HepG2 (cell line): ENCODE measurements around the gene HDGF. TPM values are rescaled to one million over a fixed set of nuclear protein-coding genes. Genes with fewer than 3 reads are reported as not detected.

Experiments used
- ATAC-seq: fragments of 200-7000 bp; cut with Tn5 transposase; 3 replicates; pipeline ENCODE4 v1.9.1; 2020; ENCODE audit warnings: mild to moderate bottlenecking, moderate library complexity
- BruUV-seq: library from RNA; stranded (reverse); fragments of 400-500 nt; replicated peaks from 2 replicates; lab custom pipeline; 2021; lab: Mats Ljungman, UMichigan
- CTCF ChIA-PET: fragments of 300-600 bp; formaldehyde crosslinking; extraction: SDS; loops from one replicate; lab custom pipeline; 2021; ENCODE audit warnings: low total read pairs, inconsistent platforms, low intra/inter-chr PET ratio; lab: Yijun Ruan, JAX
- POLR2A ChIA-PET: fragments of 350-600 bp; sonication (Branson Sonifier 250); formaldehyde crosslinking; loops from one replicate; lab custom pipeline; 2020; ENCODE audit warnings: antibody characterized with exemption, inconsistent platforms; lab: Yijun Ruan, JAX
- DNase-seq: peaks from one replicate; pipeline ENCODE4 v3.0.0-alpha.2; 2015; ENCODE audit warnings: low spot score
- FAIRE-seq: peaks from 3 replicates; lab custom pipeline; 2011; peaks lifted over from hg19 to GRCh38; lab: Jason Lieb, UNC
- H2AFZ ChIP-seq: one replicate; pipeline ENCODE4 v1.6.1; 2011; ENCODE audit warnings: low read length, inconsistent platforms
- H3K27ac ChIP-seq: fragments of 300-600 bp; 3 replicates; pipeline ENCODE4 v1.8.0; 2011; ENCODE audit warnings: mixed run types, mild to moderate bottlenecking, mixed read lengths, low read length, inconsistent platforms; ENCODE audit not compliant: insufficient read depth; ENCODE audit errors: extremely low read length
- H3K27me3 ChIP-seq, 2 experiments: fragments of 200-600 bp in 1 of 2; 2 replicates in 1 of 2; 3 replicates in 1 of 2; pipeline versions ENCODE4 v1.6.0 to v1.8.0; 2011; ENCODE audit warnings: low read length in 2 of 2, mild to moderate bottlenecking in 2 of 2, moderate library complexity in 2 of 2, inconsistent platforms in 1 of 2; ENCODE audit not compliant: insufficient read depth in 2 of 2, control insufficient read depth in 1 of 2
- H3K36me3 ChIP-seq, 2 experiments: fragments of 200-600 bp in 1 of 2; replicated peaks in 1 of 2; 2 replicates in 1 of 2; 3 replicates in 1 of 2; pipeline versions ENCODE4 v1.5.1 to v1.8.0; 2011; ENCODE audit warnings: low read length in 2 of 2, inconsistent platforms in 1 of 2; ENCODE audit not compliant: insufficient read depth in 2 of 2, control insufficient read depth in 1 of 2
- H3K4me1 ChIP-seq: 2 replicates; pipeline ENCODE4 v1.5.1; 2012; ENCODE audit warnings: low read length, inconsistent platforms; ENCODE audit not compliant: insufficient read depth
- H3K4me2 ChIP-seq: 2 replicates; pipeline ENCODE4 v1.6.0; 2011; ENCODE audit warnings: low read depth, low read length, inconsistent platforms
- H3K4me3 ChIP-seq, 3 experiments: fragments of 200-600 bp in 1 of 3; sonication (generic), shearing (Covaris generic) in 1 of 3; replicated peaks in 1 of 3; 2 replicates each; pipeline ENCODE4 v1.5.1; 2011 to 2016; ENCODE audit warnings: low read length in 3 of 3, inconsistent platforms in 2 of 3, low read depth in 2 of 3, mild to moderate bottlenecking in 2 of 3, control low read depth in 1 of 3, mixed read lengths in 1 of 3; ENCODE audit not compliant: insufficient read depth in 1 of 3
- H3K79me2 ChIP-seq: one replicate; pipeline ENCODE4 v1.6.1; 2011; ENCODE audit warnings: low read length, inconsistent platforms; ENCODE audit not compliant: insufficient read depth
- H3K9ac ChIP-seq: 2 replicates; pipeline ENCODE4 v1.6.0; 2011; ENCODE audit warnings: mild to moderate bottlenecking, low read depth, low read length, inconsistent platforms; ENCODE audit not compliant: insufficient read depth
- H3K9me3 ChIP-seq: 2 replicates; pipeline ENCODE4 v1.5.1; 2012; ENCODE audit warnings: mild to moderate bottlenecking, low read length
- H4K20me1 ChIP-seq: 2 replicates; pipeline ENCODE4 v1.6.0; 2011; ENCODE audit warnings: inconsistent platforms, mild to moderate bottlenecking, low read length, moderate library complexity; ENCODE audit not compliant: insufficient read depth
- NFIC ChIP-seq: IDR thresholded peaks from 2 replicates; pipeline ENCODE4 v1.6.1; 2012; ENCODE audit warnings: mild to moderate bottlenecking, low read length, inconsistent platforms
- ZNF326 ChIP-seq: sonication (generic); formaldehyde crosslinking; IDR thresholded peaks from 2 replicates; pipeline ENCODE4 v1.4.0; 2020; ENCODE audit warnings: missing genetic modification reagents, borderline replicate concordance
- ZNF572 ChIP-seq: sonication (generic); formaldehyde crosslinking; IDR thresholded peaks from 2 replicates; pipeline ENCODE4 v1.5.1; 2020; ENCODE audit warnings: mild to moderate bottlenecking, missing genetic modification reagents
- WGBS: methylation state at CpG from one replicate; pipeline ENCODE4 v1.1.6; 2017; ENCODE audit warnings: low lambda C conversion rate; 5-methylcytosine and 5-hydroxymethylcytosine counted together
- in situ Hi-C: cut with HindIII; loops from 2 replicates; pipeline ENCODE4 v1.10.0; 2017; ENCODE audit warnings: low pct_unique_long_range_greater_than_20kb; ENCODE audit not compliant: extremely low pct_ligation_motif_present
- intact Hi-C: fragments of 100-400 bp; cut with micrococcal nuclease; formaldehyde crosslinking; loops from one replicate; pipeline ENCODE4 v1.10.0; 2022; ENCODE audit not compliant: unreplicated experiment
- polyA plus RNA-seq, 8 experiments: library from polyadenylated mRNA; depleted of rRNA in 3 of 8; stranded (reverse) in 7 of 8; unstranded in 1 of 8; fragments of >200 nt; fragmentation: Illumina TruSeq in 4 of 8; extraction: Trizol in 4 of 8; gene quantifications; 2 replicates each; pipeline versions ENCODE4 v1.2.1 to v1.2.3, GENCODE V29; 2011 to 2016; ENCODE audit warnings: low read depth in 4 of 8, missing spikeins in 1 of 8, mixed read lengths in 1 of 8; ENCODE audit not compliant: insufficient read depth in 1 of 8
- total RNA-seq, 5 experiments: library from RNA; depleted of rRNA; stranded (reverse); fragments of >200 nt; fragmentation: Illumina TruSeq; extraction: Trizol; gene quantifications; 2 replicates each; pipeline ENCODE4 v1.2.3, GENCODE V29; 2016; ENCODE audit warnings: low read depth in 1 of 5
- TF ChIP-seq, protein P1 (sequence below): sonication (generic); formaldehyde crosslinking; IDR thresholded peaks from 2 replicates; pipeline ENCODE4 v1.4.0; 2020; ENCODE audit warnings: missing genetic modification reagents
- TF ChIP-seq, protein P2 (sequence below): sonication (generic); formaldehyde crosslinking; IDR thresholded peaks from 2 replicates; pipeline ENCODE4 v1.5.0; 2020; ENCODE audit warnings: missing genetic modification reagents, mild to moderate bottlenecking, borderline replicate concordance
- TF ChIP-seq, protein P3 (sequence below): sonication (generic); formaldehyde crosslinking; IDR thresholded peaks from 2 replicates; pipeline ENCODE4 v1.4.0; 2020; ENCODE audit warnings: missing genetic modification reagents

Gene HDGF
- total and polyA plus RNA-seq, 2 of the 13 experiments (the other 11 are each of a cell fraction or from before 2014, with no cell fraction given), result 156 to 196 TPM

DNA sequence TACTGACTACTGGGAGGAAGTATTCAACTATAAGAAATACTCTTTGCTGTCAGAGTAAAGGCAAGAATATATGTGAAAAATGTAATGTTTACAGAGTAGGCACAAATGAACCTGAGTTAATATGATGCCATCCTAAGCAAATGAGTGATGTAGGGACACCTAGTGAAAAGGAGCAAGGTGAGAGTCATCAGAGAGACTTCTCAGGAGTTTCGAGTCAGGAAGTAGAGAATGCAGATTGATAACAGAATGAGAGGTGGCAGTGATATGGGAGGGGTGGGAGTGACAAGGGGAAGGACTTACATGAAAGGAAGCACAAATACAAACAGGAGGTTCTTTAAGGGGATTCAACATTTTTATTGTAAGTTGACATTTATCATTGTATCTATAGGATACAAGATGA, 26.1 kb upstream of the HDGF start:
- TF ChIP-seq, protein P1, sequence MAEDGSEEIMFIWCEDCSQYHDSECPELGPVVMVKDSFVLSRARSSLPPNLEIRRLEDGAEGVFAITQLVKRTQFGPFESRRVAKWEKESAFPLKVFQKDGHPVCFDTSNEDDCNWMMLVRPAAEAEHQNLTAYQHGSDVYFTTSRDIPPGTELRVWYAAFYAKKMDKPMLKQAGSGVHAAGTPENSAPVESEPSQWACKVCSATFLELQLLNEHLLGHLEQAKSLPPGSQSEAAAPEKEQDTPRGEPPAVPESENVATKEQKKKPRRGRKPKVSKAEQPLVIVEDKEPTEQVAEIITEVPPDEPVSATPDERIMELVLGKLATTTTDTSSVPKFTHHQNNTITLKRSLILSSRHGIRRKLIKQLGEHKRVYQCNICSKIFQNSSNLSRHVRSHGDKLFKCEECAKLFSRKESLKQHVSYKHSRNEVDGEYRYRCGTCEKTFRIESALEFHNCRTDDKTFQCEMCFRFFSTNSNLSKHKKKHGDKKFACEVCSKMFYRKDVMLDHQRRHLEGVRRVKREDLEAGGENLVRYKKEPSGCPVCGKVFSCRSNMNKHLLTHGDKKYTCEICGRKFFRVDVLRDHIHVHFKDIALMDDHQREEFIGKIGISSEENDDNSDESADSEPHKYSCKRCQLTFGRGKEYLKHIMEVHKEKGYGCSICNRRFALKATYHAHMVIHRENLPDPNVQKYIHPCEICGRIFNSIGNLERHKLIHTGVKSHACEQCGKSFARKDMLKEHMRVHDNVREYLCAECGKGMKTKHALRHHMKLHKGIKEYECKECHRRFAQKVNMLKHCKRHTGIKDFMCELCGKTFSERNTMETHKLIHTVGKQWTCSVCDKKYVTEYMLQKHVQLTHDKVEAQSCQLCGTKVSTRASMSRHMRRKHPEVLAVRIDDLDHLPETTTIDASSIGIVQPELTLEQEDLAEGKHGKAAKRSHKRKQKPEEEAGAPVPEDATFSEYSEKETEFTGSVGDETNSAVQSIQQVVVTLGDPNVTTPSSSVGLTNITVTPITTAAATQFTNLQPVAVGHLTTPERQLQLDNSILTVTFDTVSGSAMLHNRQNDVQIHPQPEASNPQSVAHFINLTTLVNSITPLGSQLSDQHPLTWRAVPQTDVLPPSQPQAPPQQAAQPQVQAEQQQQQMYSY (CRISPR knock-in tag), result no peak
- no peak for TF ChIP-seq ZNF326 (CRISPR knock-in tag)
- TF ChIP-seq, protein P2, sequence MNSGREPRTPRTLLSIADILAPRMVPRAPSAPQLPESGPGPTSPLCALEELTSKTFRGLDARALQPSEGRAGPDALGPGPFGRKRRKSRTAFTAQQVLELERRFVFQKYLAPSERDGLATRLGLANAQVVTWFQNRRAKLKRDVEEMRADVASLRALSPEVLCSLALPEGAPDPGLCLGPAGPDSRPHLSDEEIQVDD (CRISPR knock-in tag), result no peak
- no peak for TF ChIP-seq NFIC
- TF ChIP-seq ZNF572 (CRISPR knock-in tag), result no peak
- TF ChIP-seq, protein P3, sequence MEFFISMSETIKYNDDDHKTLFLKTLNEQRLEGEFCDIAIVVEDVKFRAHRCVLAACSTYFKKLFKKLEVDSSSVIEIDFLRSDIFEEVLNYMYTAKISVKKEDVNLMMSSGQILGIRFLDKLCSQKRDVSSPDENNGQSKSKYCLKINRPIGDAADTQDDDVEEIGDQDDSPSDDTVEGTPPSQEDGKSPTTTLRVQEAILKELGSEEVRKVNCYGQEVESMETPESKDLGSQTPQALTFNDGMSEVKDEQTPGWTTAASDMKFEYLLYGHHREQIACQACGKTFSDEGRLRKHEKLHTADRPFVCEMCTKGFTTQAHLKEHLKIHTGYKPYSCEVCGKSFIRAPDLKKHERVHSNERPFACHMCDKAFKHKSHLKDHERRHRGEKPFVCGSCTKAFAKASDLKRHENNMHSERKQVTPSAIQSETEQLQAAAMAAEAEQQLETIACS (CRISPR knock-in tag), result no peak
- Histone ChIP-seq H3K4me3 (no peak overlapping the region), H3K36me3 (peaks cover 9 to 39% of the 10 kb centered on the region in 2 experiments; a peak in 4 of 5 replicates), H3K9me3 (no peaks in the 10 kb centered on the region), H3K4me1 (peaks cover 8% of the 10 kb centered on the region; the same call in 1 of the 2 replicates), H2AFZ (no peak overlapping the region), H3K79me2 (peaks cover 64% of the 10 kb centered on the region), H3K4me2 (no peak overlapping the region), H3K9ac (no peak overlapping the region), H3K27ac (no peak overlapping the region), H3K27me3 (no peaks in the 10 kb centered on the region), H4K20me1 (0 out of 2 replicates have a peak, but pooled peaks cover 2% of the 10 kb centered on the region)
- no peak for ATAC-seq
- intact Hi-C loops, result no loop called here
- FAIRE-seq, result no peak
- ChIA-PET POLR2A (no interaction called here), CTCF (no interaction called here)
- no peak for DNase-seq
- in situ Hi-C loops, result no loop called here
- BruUV-seq, result no TSS peak
- 100% methylated on average over 1 of the region's 1 CpG for WGBS
